Glutamatergic neuron (in vitro differentiated cells): ENCODE results near the gene PRKCE. TPM values are rescaled to one million over a fixed set of nuclear protein-coding genes. Genes with fewer than 3 reads are reported as not detected.

Experiments used
- DNase-seq: peaks from one replicate; pipeline ENCODE4 v3.0.0; 2022
- H3K27ac Mint-ChIP-seq: one replicate; pipeline ENCODE4 v1.8.0; 2020; ENCODE audit warnings: mild to moderate bottlenecking, mixed read lengths, inconsistent platforms; ENCODE audit not compliant: unreplicated experiment
- H3K27me3 Mint-ChIP-seq: one replicate; pipeline ENCODE4 v1.8.0; 2020; ENCODE audit warnings: mild to moderate bottlenecking, moderate library complexity, mixed read lengths, inconsistent platforms; ENCODE audit not compliant: unreplicated experiment
- H3K36me3 Mint-ChIP-seq: one replicate; pipeline ENCODE4 v1.8.0; 2020; ENCODE audit warnings: mild to moderate bottlenecking, mixed read lengths, inconsistent platforms; ENCODE audit not compliant: unreplicated experiment
- H3K4me1 Mint-ChIP-seq: one replicate; pipeline ENCODE4 v1.8.0; 2020; ENCODE audit warnings: mild to moderate bottlenecking, low read depth, mixed read lengths, inconsistent platforms; ENCODE audit not compliant: unreplicated experiment
- H3K4me3 Mint-ChIP-seq: one replicate; pipeline ENCODE4 v1.8.0; 2020; ENCODE audit warnings: mild to moderate bottlenecking, mixed read lengths, inconsistent platforms; ENCODE audit not compliant: unreplicated experiment
- H3K9me3 Mint-ChIP-seq: one replicate; pipeline ENCODE4 v1.8.0; 2020; ENCODE audit warnings: mild to moderate bottlenecking, moderate library complexity, mixed read lengths, inconsistent platforms; ENCODE audit not compliant: unreplicated experiment
- CTCF ChIP-seq: fragments of 200-600 bp; sonication (generic); IDR thresholded peaks from one replicate; pipeline ENCODE4 v1.5.0; 2021; ENCODE audit not compliant: partially characterized antibody, unreplicated experiment
- total RNA-seq: library from RNA; stranded (reverse); fragmentation: NEBNext Ultra II Directional; extraction: Animal tissue kit (Norgen Biotek cat#: 25700); gene quantifications from one replicate; pipeline ENCODE4 v1.2.1, GENCODE V29; 2021; ENCODE audit not compliant: unreplicated experiment

Gene PRKCE
- total RNA-seq, 1 donor from 2014 or later, result 74.8 TPM

- Mint-ChIP-seq H3K4me3 (no peak overlapping the region), H3K4me1 (no peaks in the 10 kb centered on the region), H3K27ac (no peak overlapping the region), H3K36me3 (no peaks in the 10 kb centered on the region), H3K27me3 (peaks cover 2% of the 10 kb centered on the region), H3K9me3 (peaks cover 2% of the 10 kb centered on the region)
- DNase-seq, result no peak
- no peak for TF ChIP-seq CTCF
These were observed 340.7 kb downstream of the PRKCE start for GRCh38 chr2:45992021-45992740.

GRCh38 chr2:45992741-45993475 lies 341.4 kb downstream of the PRKCE start:
- H3K27me3 Mint-ChIP-seq, result peaks cover 2% of the 10 kb centered on the region
- no peak for DNase-seq
- H3K27ac Mint-ChIP-seq, result no peak overlapping the region
- no peak overlapping the region for H3K4me3 Mint-ChIP-seq
- no peaks in the 10 kb centered on the region for H3K36me3 Mint-ChIP-seq
- no peaks in the 10 kb centered on the region for H3K4me1 Mint-ChIP-seq
- peaks cover 2% of the 10 kb centered on the region for H3K9me3 Mint-ChIP-seq
- no peak for TF ChIP-seq CTCF

GRCh38 chr2:45993476-45993991 lies 342.1 kb downstream of the PRKCE start:
- H3K27ac Mint-ChIP-seq, result no peak overlapping the region
- H3K27me3 Mint-ChIP-seq, result peaks cover 2% of the 10 kb centered on the region
- peaks cover 2% of the 10 kb centered on the region for H3K9me3 Mint-ChIP-seq
- DNase-seq, result peak; percentile 47
- no peaks in the 10 kb centered on the region for H3K4me1 Mint-ChIP-seq
- H3K4me3 Mint-ChIP-seq, result no peak overlapping the region
- no peaks in the 10 kb centered on the region for H3K36me3 Mint-ChIP-seq
- TF ChIP-seq CTCF, result peak; percentile 81

- Mint-ChIP-seq H3K4me1 (no peaks in the 10 kb centered on the region), H3K27ac (no peak overlapping the region), H3K4me3 (no peak overlapping the region)
These were observed 342.6 kb downstream of the PRKCE start for GRCh38 chr2:45994060-45994459.

More at GRCh38 chr2:45994060-45994459, 342.6 kb downstream of the PRKCE start:
- H3K36me3 Mint-ChIP-seq, result no peaks in the 10 kb centered on the region
- peaks cover 2% of the 10 kb centered on the region for H3K9me3 Mint-ChIP-seq
- no peak for TF ChIP-seq CTCF
- no peak for DNase-seq
- H3K27me3 Mint-ChIP-seq, result peaks cover 2% of the 10 kb centered on the region
